Prostate gland (tissue), 2 donors: ENCODE results near the gene RNASEL.
A peak's percentile ranks its signal among the peaks of the same experiment; 100 is the strongest.

Experiments used
- CTCF ChIP-seq, 4 experiments: fragments of 200-600 bp in 2 of 4; fragments of 450-650 bp in 2 of 4; sonication (generic) in 2 of 4; IDR thresholded peaks; 1 replicate in 3 of 4; 2 replicates in 1 of 4; pipeline ENCODE4 v1.5.1; 2016 to 2019; ENCODE audit warnings: antibody characterized with exemption in 4 of 4, mild to moderate bottlenecking in 2 of 4, moderate library complexity in 2 of 4
- POLR2A ChIP-seq: fragments of 450-650 bp; IDR thresholded peaks from one replicate; pipeline ENCODE4 v1.6.1; 2016; ENCODE audit warnings: antibody characterized with exemption, mild to moderate bottlenecking
- POLR2AphosphoS5 ChIP-seq: sonication (generic); formaldehyde crosslinking; IDR thresholded peaks from one replicate; pipeline ENCODE4 v1.6.1; 2017; ENCODE audit warnings: antibody characterized with exemption

GRCh38 chr1:182614796-182615454 is 25.9 kb upstream of the RNASEL start:
- peak; percentile 44 for TF ChIP-seq POLR2A
- no peak for TF ChIP-seq CTCF (IDR thresholded peaks at IDR 0.05)
- TF ChIP-seq POLR2AphosphoS5, result peak; percentile 69
